Activated B cell treated with CpG ODN at 0.5 μM for 24 hours (primary cell): ENCODE results near the gene MX2. TPM values are rescaled to one million over a fixed set of nuclear protein-coding genes. Genes with fewer than 3 reads are reported as not detected.
"Not testable (repeated sequence)": the region's sequence is repeated elsewhere in the genome, so short reads cannot be mapped to it uniquely, and the experiment has no call there.

Experiments
- ATAC-seq: fragments of 200-7000 bp; cut with Tn5 transposase; one replicate; pipeline ENCODE4 v1.10.0; 2021; ENCODE audit warnings: low read depth, mild to moderate bottlenecking, moderate library complexity
- CTCF ChIA-PET: fragments of 350-600 bp; sonication (Branson Sonifier 250); formaldehyde crosslinking; loops from one replicate; lab custom pipeline; 2021; ENCODE audit warnings: antibody characterized with exemption; lab: Charles Lee
- POLR2A ChIA-PET: fragments of 350-600 bp; sonication (Branson Sonifier 250); formaldehyde crosslinking; loops from one replicate; lab custom pipeline; 2021; ENCODE audit warnings: antibody characterized with exemption; lab: Charles Lee
- DNase-seq: peaks from one replicate; pipeline ENCODE4 v3.0.0; 2022
- H3K27ac Mint-ChIP-seq: one replicate; pipeline ENCODE4 v1.8.0; 2020; ENCODE audit warnings: mixed read lengths
- H3K27me3 Mint-ChIP-seq: one replicate; pipeline ENCODE4 v1.8.0; 2021; ENCODE audit warnings: mixed read lengths
- H3K36me3 Mint-ChIP-seq: one replicate; pipeline ENCODE4 v1.8.0; 2021; ENCODE audit warnings: low read depth, mixed read lengths
- H3K4me1 Mint-ChIP-seq: one replicate; pipeline ENCODE4 v1.8.0; 2021; ENCODE audit warnings: mixed read lengths
- H3K4me3 Mint-ChIP-seq: one replicate; pipeline ENCODE4 v1.8.0; 2020; ENCODE audit warnings: mild to moderate bottlenecking, mixed read lengths
- H3K9me3 Mint-ChIP-seq: one replicate; pipeline ENCODE4 v1.8.0; 2020; ENCODE audit warnings: mixed read lengths
- intact Hi-C: fragments of 100-400 bp; cut with micrococcal nuclease; formaldehyde crosslinking; loops from one replicate; pipeline ENCODE4 v1.15.1; 2024
- total RNA-seq: library from RNA; stranded (reverse); gene quantifications from 2 replicates; pipeline ENCODE4 v1.2.3, GENCODE V29; 2022
- TF ChIP-seq, protein P1 (sequence below): fragments of 200-600 bp; IDR thresholded peaks from one replicate; pipeline ENCODE4 v1.8.0; 2022; ENCODE audit warnings: antibody characterized with exemption, mild to moderate bottlenecking

MX2 gene
- total RNA-seq, 1 donor from 2014 or later, result 34.4 TPM

DNA sequence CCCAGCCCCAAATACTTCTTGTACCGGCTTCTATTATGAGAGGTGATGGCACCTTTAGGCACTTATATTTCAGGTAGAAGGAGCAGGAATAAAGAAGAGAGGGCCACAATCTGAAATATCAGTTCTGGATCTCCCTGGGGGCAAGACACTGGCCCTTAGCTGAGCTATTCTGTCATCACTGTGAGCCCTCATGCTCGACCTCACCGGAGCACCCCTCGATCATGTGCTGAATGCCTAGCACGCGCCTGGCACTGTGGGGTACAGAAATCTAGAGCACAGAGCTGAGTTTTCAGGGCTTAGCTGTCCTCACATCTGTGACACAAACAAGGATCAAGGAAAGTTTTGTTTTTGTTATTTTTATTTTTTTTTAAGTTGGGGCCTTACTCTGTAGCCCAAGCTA lies 56.6 kb downstream of the MX2 start:
- TF ChIP-seq, protein P1, sequence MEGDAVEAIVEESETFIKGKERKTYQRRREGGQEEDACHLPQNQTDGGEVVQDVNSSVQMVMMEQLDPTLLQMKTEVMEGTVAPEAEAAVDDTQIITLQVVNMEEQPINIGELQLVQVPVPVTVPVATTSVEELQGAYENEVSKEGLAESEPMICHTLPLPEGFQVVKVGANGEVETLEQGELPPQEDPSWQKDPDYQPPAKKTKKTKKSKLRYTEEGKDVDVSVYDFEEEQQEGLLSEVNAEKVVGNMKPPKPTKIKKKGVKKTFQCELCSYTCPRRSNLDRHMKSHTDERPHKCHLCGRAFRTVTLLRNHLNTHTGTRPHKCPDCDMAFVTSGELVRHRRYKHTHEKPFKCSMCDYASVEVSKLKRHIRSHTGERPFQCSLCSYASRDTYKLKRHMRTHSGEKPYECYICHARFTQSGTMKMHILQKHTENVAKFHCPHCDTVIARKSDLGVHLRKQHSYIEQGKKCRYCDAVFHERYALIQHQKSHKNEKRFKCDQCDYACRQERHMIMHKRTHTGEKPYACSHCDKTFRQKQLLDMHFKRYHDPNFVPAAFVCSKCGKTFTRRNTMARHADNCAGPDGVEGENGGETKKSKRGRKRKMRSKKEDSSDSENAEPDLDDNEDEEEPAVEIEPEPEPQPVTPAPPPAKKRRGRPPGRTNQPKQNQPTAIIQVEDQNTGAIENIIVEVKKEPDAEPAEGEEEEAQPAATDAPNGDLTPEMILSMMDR, result no peak
- H3K9me3 Mint-ChIP-seq, result peaks cover under 1% of the 10 kb centered on the region
- no peak for DNase-seq
- H3K27ac Mint-ChIP-seq, result peak overlapping the region; percentile 63
- ChIA-PET POLR2A (interaction anchor here (1.6 kb wide), 1 partner anchor 183 kb away, joined by 3 read pairs; no protein-coding TSS in a partner anchor), CTCF (interaction anchor here (1.1 to 1.4 kb wide), 2 partner anchors 134 to 135 kb away, joined by 3 read pairs; no protein-coding TSS in a partner anchor)
- no peaks in the 10 kb centered on the region for H3K27me3 Mint-ChIP-seq
- H3K4me3 Mint-ChIP-seq, result no peak overlapping the region
- no peak for ATAC-seq
- H3K4me1 Mint-ChIP-seq, result peaks cover 45% of the 10 kb centered on the region
- no peaks in the 10 kb centered on the region for H3K36me3 Mint-ChIP-seq
- intact Hi-C loops, result loop anchor here (2.0 kb wide), 1 partner anchor 14 kb away; no protein-coding TSS in a partner anchor

DNA sequence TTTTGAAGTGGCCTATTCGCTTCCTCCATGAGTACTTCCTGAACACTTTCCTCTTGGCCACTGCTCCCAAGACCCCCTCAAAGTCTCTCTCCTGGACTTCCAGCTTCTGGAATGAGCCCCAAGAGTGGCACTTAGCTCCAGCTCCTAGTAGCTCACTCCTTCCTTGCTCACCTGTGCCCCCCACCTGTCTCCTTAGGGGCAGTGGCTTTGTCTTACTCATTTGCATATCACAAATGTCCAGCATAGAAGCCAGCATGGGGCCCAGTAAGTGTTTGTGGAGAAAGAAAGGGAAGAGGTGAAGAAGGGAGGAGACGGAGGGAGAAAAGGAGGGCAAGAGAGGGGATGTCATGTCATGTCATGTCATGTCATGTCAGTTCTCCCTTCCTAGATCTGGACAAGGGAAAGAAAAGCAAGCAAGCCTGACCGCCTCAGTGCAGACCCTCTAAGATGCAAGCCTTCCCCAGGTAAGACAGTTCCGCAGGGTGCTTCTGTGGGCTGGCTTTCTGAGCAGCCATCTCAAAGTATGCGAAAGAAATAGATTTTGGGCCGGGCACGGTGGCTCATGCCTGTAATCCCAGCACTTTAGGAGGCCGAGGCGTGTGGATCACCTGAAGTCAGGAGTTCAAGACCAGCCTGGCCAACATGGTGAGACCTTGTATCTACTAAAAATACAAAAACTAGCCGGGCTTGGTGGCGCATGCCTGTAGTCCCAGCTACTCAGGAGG lies 57.3 kb downstream of the MX2 start:
- Mint-ChIP-seq H3K4me1 (peaks cover 53% of the 10 kb centered on the region), H3K4me3 (no peak overlapping the region), H3K27ac (no peak overlapping the region), H3K9me3 (no peaks in the 10 kb centered on the region), H3K36me3 (no peaks in the 10 kb centered on the region), H3K27me3 (no peaks in the 10 kb centered on the region)
- CTCF ChIA-PET, result interaction anchor here (1.1 kb wide), 2 partner anchors 134 to 136 kb away, joined by 3 to 4 read pairs; no protein-coding TSS in a partner anchor
- intact Hi-C loops, result loop anchor here (2.0 kb wide), 1 partner anchor 14 kb away; no protein-coding TSS in a partner anchor
- POLR2A ChIA-PET, result interaction anchor here (1.6 kb wide), 1 partner anchor 184 kb away, joined by 3 read pairs; no protein-coding TSS in a partner anchor
- ATAC-seq (no peak), DNase-seq (no peak)
- TF ChIP-seq, protein P1, result no peak

DNA sequence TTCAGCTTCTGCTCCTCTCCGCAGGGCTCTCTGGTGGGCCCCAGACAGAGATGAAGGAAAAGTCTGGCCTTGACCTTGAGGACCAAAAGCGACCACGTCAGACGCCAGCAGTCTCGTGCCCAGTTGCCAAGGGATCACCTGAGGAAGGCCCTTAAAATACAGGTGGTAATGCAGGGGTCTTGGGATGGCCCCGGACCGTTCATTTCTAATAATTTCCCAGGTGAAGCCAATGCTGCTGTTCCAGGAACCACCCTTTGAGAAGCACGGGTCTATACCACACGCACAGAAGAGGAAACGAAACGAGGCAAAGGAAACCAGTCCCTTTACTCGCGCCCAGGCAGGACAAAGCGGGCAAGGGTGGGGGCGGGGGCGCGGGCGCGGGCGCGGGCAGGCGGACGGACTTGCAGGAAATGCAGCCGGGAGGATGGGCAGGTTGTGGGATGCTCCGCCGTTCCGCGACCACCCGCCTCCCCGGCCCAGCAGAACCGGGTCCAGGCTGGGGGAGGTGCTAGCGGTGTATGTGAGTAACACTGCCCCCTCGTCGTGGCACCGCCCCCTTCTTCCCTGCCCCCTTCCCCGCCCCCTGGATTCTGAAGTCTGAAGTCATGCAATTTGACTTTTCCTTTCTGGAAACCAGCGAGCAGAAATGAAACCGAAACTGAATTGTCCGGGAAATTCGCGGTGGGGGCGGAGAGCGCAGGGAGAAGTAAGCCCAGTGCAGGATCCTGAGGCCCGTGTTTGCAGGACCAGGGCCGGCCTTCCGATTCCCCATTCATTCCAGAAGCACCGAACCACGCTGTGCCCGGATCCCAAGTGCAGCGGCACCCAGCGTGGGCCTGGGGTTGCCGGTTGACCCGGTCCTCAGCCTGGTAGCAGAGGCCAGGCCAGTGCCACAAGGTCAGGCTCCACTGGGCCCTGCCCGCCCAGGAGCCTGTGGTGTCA lies 58.4 kb downstream of the MX2 start:
- Mint-ChIP-seq H3K27me3 (no peaks in the 10 kb centered on the region), H3K36me3 (no peaks in the 10 kb centered on the region), H3K27ac (peak overlapping the region; percentile 82), H3K4me1 (peaks cover 61% of the 10 kb centered on the region), H3K4me3 (peak overlapping the region; percentile 81), H3K9me3 (no peaks in the 10 kb centered on the region)
- CTCF ChIA-PET, result interaction anchor here (1.1 kb wide), 1 partner anchor 137 kb away, joined by 4 read pairs; no protein-coding TSS in a partner anchor
- DNase-seq (peak; percentile 47), ATAC-seq (peak; percentile 93)
- TF ChIP-seq, protein P1, result no peak
- POLR2A ChIA-PET, result no interaction called here
- intact Hi-C loops, result loop anchor here (1.0 to 2.0 kb wide), 2 partner anchors 13 to 51 kb away; no protein-coding TSS in a partner anchor

DNA sequence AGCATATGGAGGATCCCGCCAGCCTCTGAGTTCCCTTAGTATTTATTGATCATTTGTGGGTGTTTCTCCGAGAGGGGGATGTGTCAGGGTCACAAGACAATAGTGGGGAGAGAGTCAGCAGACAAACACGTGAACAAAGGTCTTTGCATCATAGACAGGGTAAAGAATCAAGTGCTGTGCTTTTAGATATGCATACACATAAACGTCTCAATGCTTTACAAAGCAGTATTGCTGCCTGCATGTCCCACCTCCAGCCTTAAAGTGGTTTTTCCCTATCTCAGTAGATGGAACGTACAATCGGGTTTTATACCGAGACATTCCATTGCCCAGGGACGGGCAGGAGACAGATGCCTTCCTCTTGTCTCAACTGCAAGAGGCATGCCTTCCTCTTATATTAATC lies 59.2 kb downstream of the MX2 start:
- H3K36me3 Mint-ChIP-seq, POLR2A ChIA-PET, ATAC-seq, DNase-seq, CTCF ChIA-PET, H3K27me3 Mint-ChIP-seq, H3K9me3 Mint-ChIP-seq: not testable (repeated sequence)
- H3K4me1 Mint-ChIP-seq, result peaks cover 69% of the 10 kb centered on the region
- peak overlapping the region; percentile 76 for H3K27ac Mint-ChIP-seq
- peak overlapping the region; percentile 81 for H3K4me3 Mint-ChIP-seq
- intact Hi-C loops, result loop anchor here (1.0 kb wide), 1 partner anchor 52 kb away; no protein-coding TSS in a partner anchor

DNA sequence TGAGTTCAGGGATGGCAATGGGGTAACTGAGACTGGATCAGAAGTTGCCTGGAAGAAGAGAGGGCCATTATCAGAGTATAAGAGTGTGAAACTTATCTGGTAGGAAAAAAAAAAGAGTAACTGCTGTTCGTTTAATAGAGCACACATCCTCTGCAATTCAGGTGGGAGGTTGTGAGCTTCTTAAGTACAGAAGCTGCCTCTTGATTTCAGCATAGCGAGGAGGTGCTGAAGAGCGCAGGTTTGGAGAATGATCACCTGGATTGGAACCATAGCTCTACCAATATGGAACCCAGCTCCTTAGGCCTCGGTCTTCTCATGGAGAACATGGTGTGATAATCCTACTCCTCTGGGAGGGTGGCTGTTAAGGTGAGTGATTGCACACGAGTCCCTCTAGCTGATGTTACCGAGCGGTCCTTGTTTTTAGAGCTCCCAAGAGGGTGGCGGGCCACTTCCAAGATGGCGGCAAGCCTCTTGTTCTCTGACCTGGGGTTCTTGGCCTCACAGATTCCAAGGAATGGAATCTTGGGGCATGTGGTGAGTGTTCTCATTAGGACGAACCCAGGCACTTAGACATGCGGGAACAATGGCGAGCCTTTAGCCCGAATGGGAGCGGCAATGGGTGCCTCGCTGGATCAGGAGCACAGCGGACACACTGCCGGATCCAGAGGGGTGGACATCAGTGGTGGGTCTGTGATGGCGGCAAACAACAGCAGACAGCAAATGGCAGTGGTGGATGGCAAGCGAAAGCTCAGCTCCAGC lies 60.9 kb downstream of the MX2 start:
- Mint-ChIP-seq H3K4me1 (peaks cover 81% of the 10 kb centered on the region), H3K27ac (no peak overlapping the region), H3K4me3 (no peak overlapping the region), H3K36me3 (peaks cover 7% of the 10 kb centered on the region), H3K27me3 (no peaks in the 10 kb centered on the region), H3K9me3 (no peaks in the 10 kb centered on the region)
- no peak for ATAC-seq
- ChIA-PET CTCF (no interaction called here), POLR2A (interaction anchor here (4.5 kb wide), 1 partner anchor 54 kb away, joined by 37 read pairs; no protein-coding TSS in a partner anchor)
- intact Hi-C loops, result loop anchor here (1.0 kb wide), 1 partner anchor 9 kb away; no protein-coding TSS in a partner anchor
- DNase-seq, result no peak
- TF ChIP-seq, protein P1, result no peak

DNA sequence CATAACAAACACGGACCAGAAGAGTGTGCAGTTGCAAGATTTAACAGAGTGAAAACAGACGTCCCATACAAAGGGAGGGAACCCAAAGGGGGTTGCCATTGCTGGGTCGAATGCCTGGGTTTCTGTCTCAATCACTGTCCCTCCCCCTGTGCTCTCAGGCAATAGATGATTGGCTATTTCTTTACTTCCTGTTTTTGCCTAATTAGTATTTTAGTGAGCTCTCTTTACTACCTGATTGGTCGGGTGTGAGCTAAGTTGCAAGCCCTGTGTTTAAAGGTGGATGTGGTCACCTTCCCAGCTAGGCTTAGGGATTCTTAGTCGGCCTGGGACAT lies 61.4 kb downstream of the MX2 start:
- peaks cover 12% of the 10 kb centered on the region for H3K36me3 Mint-ChIP-seq

More for the DNA sequence above, 61.4 kb downstream of the MX2 start:
- ChIA-PET CTCF (interaction anchor here (0.9 kb wide), 1 partner anchor 140 kb away, joined by 4 read pairs; no protein-coding TSS in a partner anchor), POLR2A (interaction anchor here (4.5 kb wide), 1 partner anchor 54 kb away, joined by 37 read pairs; no protein-coding TSS in a partner anchor)
- Mint-ChIP-seq H3K4me1 (peaks cover 87% of the 10 kb centered on the region), H3K4me3 (peak overlapping the region; percentile 25), H3K27ac (peak overlapping the region; percentile 42)
- intact Hi-C loops, result loop anchor here (1.0 kb wide), 1 partner anchor 8 kb away; no protein-coding TSS in a partner anchor
- not testable (repeated sequence) for H3K9me3 Mint-ChIP-seq, H3K27me3 Mint-ChIP-seq, DNase-seq, ATAC-seq
